Vagina (tissue), 2 donors: Measurements from ENCODE around the gene CAPS.
"Not testable (repeated sequence)": the region's sequence is repeated elsewhere in the genome, so short reads cannot be mapped to it uniquely, and the experiment has no call there.

ENCODE experiments used
- CTCF ChIP-seq, 3 experiments: fragments of 450-650 bp in 2 of 3; fragments of 200-600 bp in 1 of 3; sonication (generic) in 1 of 3; IDR thresholded peaks; one replicate each; pipeline ENCODE4 v1.5.1; 2017 to 2019; ENCODE audit warnings: antibody characterized with exemption in 3 of 3, mild to moderate bottlenecking in 2 of 3, moderate library complexity in 2 of 3
- POLR2A ChIP-seq, 2 donors: fragments of 450-650 bp; IDR thresholded peaks; one replicate each; pipeline ENCODE4 v1.6.1; 2017; ENCODE audit warnings: antibody characterized with exemption in 2 of 2, mild to moderate bottlenecking in 2 of 2, moderate library complexity in 2 of 2
- POLR2AphosphoS5 ChIP-seq, 2 donors: sonication (generic); formaldehyde crosslinking; IDR thresholded peaks; one replicate each; pipeline ENCODE4 v1.9.0; 2017; ENCODE audit warnings: antibody characterized with exemption in 2 of 2, mild to moderate bottlenecking in 2 of 2, low read depth in 1 of 2; ENCODE audit not compliant: insufficient read depth in 1 of 2

- not testable (repeated sequence) for TF ChIP-seq CTCF (IDR thresholded peaks at IDR 0.05); POLR2A (IDR thresholded peaks at IDR 0.05); POLR2AphosphoS5 (IDR thresholded peaks at IDR 0.05; ENCODE audit: insufficient read depth in 1 of 2, low read depth in 1 of 2)
These were observed 39.6 kb upstream of the CAPS start for GRCh38 chr19:5874496-5874895.
